Smooth muscle cell (in vitro differentiated cells): Measurements from ENCODE around the gene EFCAB6. TPM values are rescaled to one million over a fixed set of nuclear protein-coding genes. Genes with fewer than 3 reads are reported as not detected.

ENCODE experiments used
- DNase-seq: peaks from one replicate; lab custom pipeline; 2025; ENCODE audit not compliant: unreplicated experiment; lab: John Stamatoyannopoulos, UW
- H2AFZ ChIP-seq: fragments of 200-600 bp; sonication (generic); 2 replicates; pipeline ENCODE4 v1.6.0; 2016; ENCODE audit warnings: antibody characterized with exemption, low read depth, mild to moderate bottlenecking
- H3F3A ChIP-seq: fragments of 200-600 bp; sonication (generic); 2 replicates; pipeline ENCODE4 v1.6.0; 2017; ENCODE audit warnings: antibody characterized with exemption, low read depth
- H3K27ac ChIP-seq: fragments of 200-600 bp; sonication (generic); 2 replicates; pipeline ENCODE4 v1.5.1; 2016; ENCODE audit warnings: low read depth, mild to moderate bottlenecking
- H3K27me3 ChIP-seq: fragments of 200-600 bp; sonication (generic); 2 replicates; pipeline ENCODE4 v1.6.1; 2016; ENCODE audit warnings: low read depth, mild to moderate bottlenecking
- H3K36me3 ChIP-seq: fragments of 200-600 bp; sonication (generic); 2 replicates; pipeline ENCODE4 v1.5.1; 2016; ENCODE audit warnings: low read depth
- H3K4me1 ChIP-seq: fragments of 200-600 bp; sonication (generic); 2 replicates; pipeline ENCODE4 v1.5.1; 2016; ENCODE audit warnings: low read depth
- H3K4me2 ChIP-seq: fragments of 200-600 bp; sonication (generic); 2 replicates; pipeline ENCODE4 v1.6.0; 2016; ENCODE audit warnings: mild to moderate bottlenecking
- H3K4me3 ChIP-seq: fragments of 200-600 bp; sonication (generic); 2 replicates; pipeline ENCODE4 v1.5.1; 2016; ENCODE audit warnings: mild to moderate bottlenecking
- H3K79me2 ChIP-seq: fragments of 200-600 bp; sonication (generic); 2 replicates; pipeline ENCODE4 v1.6.0; 2016; ENCODE audit warnings: low read depth, mild to moderate bottlenecking
- H3K9ac ChIP-seq: fragments of 200-600 bp; sonication (generic); 2 replicates; pipeline ENCODE4 v1.6.0; 2016; ENCODE audit warnings: low read depth
- H3K9me3 ChIP-seq: fragments of 200-600 bp; sonication (generic); replicated peaks from 2 replicates; pipeline ENCODE4 v1.5.1; 2016; ENCODE audit warnings: low read depth
- H4K20me1 ChIP-seq: fragments of 200-600 bp; sonication (generic); 2 replicates; pipeline ENCODE4 v1.6.0; 2016; ENCODE audit warnings: low read depth
- CTCF ChIP-seq: fragments of 200-600 bp; sonication (generic); IDR thresholded peaks from 2 replicates; pipeline ENCODE4 v1.5.1; 2017; ENCODE audit warnings: borderline replicate concordance, mild to moderate bottlenecking, antibody characterized with exemption; ENCODE audit not compliant: insufficient read depth, poor library complexity, severe bottlenecking
- WGBS: methylation state at CpG from one replicate; pipeline ENCODE4 v1.1.7; 2016; ENCODE audit warnings: low lambda C conversion rate; 5-methylcytosine and 5-hydroxymethylcytosine counted together
- polyA plus RNA-seq: library from polyadenylated mRNA; unstranded; fragments of >200 nt; fragmentation: Nextera tagmentation; extraction: Ambion mirVana; gene quantifications from 2 replicates; pipeline ENCODE4 v1.2.1, GENCODE V29; 2016
- total RNA-seq: library from RNA; depleted of rRNA; stranded (reverse); fragments of >200 nt; gene quantifications from 2 replicates; pipeline ENCODE4 v1.2.3, GENCODE V29; 2014

Gene EFCAB6
- total and polyA plus RNA-seq, 2 experiments from 2014 or later = 0.80 to 2.9 TPM

DNA sequence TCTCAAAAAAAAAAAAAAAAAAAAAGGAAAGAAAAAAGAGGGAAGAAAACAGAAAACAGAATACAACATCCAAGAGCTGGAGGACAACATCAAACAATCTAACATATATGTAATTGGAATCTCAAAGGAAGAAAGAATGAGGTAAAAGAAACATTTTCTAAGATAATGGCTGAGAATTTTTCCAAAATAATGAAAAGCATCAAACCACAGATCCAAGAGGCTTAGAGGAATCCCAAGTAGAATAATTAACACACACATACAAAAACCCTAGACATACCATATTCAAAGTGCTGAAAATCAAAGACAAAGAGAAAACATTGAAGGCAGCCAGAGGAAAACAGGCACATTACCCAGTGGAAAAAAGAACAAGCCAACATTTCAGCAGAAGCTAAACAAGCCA, 45.3 kb upstream of the EFCAB6 start:
- H3K27ac ChIP-seq = no peak overlapping the region
- H3F3A ChIP-seq = no peaks in the 10 kb centered on the region
- no peaks in the 10 kb centered on the region for H3K4me1 ChIP-seq
- H3K9ac ChIP-seq = no peak overlapping the region
- DNase-seq = no peak
- no peak for TF ChIP-seq CTCF
- no peaks in the 10 kb centered on the region for H3K79me2 ChIP-seq
- no peak overlapping the region for H3K4me3 ChIP-seq
- no peaks in the 10 kb centered on the region for H3K9me3 ChIP-seq
- no peaks in the 10 kb centered on the region for H3K27me3 ChIP-seq
- H3K36me3 ChIP-seq = no peaks in the 10 kb centered on the region
- peaks cover 49% of the 10 kb centered on the region for H4K20me1 ChIP-seq
- H3K4me2 ChIP-seq = no peak overlapping the region
- no peak overlapping the region for H2AFZ ChIP-seq

DNA sequence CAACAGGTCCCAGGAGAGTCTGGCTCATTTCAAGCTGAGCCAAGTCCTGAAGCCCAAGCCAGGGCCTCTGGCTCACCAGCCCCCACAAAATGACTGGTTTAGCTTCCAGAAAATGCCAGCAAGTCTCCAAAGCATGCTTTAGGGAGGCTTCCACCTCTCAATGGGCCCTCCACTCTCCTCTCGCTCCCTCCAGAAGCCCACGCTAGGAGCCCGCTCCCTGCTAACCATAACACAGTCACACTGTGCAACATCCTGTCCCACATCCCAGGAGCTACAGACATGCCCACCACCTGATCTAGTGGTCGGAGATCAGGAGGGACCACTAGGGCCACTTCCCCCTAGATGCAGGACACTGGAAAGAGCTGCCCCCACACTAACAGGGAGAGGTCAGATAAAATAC, 43.3 kb upstream of the EFCAB6 start:
- H3K9me3 ChIP-seq = no peaks in the 10 kb centered on the region
- TF ChIP-seq CTCF = no peak
- H3K9ac ChIP-seq = no peak overlapping the region
- no peaks in the 10 kb centered on the region for H3K4me1 ChIP-seq
- peaks cover 48% of the 10 kb centered on the region for H4K20me1 ChIP-seq
- H3F3A ChIP-seq = no peaks in the 10 kb centered on the region
- no peak overlapping the region for H3K27ac ChIP-seq
- WGBS = 84% methylated on average over 4 of the region's 4 CpGs
- no peak overlapping the region for H3K4me2 ChIP-seq
- no peaks in the 10 kb centered on the region for H3K36me3 ChIP-seq
- no peak overlapping the region for H3K4me3 ChIP-seq
- no peaks in the 10 kb centered on the region for H3K27me3 ChIP-seq
- no peak overlapping the region for H2AFZ ChIP-seq
- H3K79me2 ChIP-seq = no peaks in the 10 kb centered on the region
- no peak for DNase-seq

GRCh38 chr22:43854786-43855271, 42.7 kb upstream of the EFCAB6 start:
- Histone ChIP-seq H3K4me2 (no peak overlapping the region), H3K9me3 (no peaks in the 10 kb centered on the region), H3K4me1 (no peaks in the 10 kb centered on the region), H3K27me3 (no peaks in the 10 kb centered on the region), H3K36me3 (no peaks in the 10 kb centered on the region), H2AFZ (no peak overlapping the region), H3K27ac (no peak overlapping the region), H3K79me2 (no peaks in the 10 kb centered on the region), H3K9ac (no peak overlapping the region), H3K4me3 (no peak overlapping the region), H4K20me1 (peaks cover 51% of the 10 kb centered on the region), H3F3A (no peaks in the 10 kb centered on the region)
- no peak for TF ChIP-seq CTCF
- WGBS = 98% methylated on average over 13 of the region's 13 CpGs
- DNase-seq = no peak

DNA sequence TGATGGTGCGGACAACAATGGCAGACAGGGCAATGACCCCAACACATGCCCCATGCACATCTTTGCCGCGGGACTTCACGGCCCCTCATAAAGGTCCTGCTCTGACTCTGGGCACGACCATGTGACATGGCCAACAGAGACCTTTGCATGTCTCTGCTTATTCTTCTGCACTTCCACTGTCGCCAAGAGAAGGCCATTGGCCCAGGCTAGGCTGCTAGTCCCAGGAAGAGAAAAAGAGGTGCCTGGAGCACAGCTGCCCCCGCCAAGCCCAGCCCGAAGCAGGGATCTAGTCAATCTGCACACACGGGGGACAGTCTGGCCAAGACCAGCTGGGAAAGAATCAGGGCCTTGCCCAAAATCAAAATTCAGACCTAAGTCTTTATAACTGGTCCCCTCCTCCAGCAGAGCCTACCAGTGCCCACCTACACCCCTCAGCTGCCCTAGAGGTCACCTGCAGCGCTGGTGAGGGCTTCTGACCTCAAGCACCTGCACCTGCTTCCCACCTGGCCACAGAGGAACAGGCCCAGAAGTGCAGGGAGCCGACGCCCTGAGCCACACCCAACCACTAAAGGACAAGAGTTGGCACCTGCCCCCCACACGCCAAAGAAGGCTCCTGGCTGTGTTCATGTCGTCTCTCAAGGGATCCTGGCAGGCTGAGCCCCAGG, 42.1 kb upstream of the EFCAB6 start:
- Histone ChIP-seq H3K79me2 (no peaks in the 10 kb centered on the region), H3K4me3 (no peak overlapping the region), H3F3A (no peaks in the 10 kb centered on the region), H3K27ac (no peak overlapping the region), H3K36me3 (no peaks in the 10 kb centered on the region), H3K9me3 (no peaks in the 10 kb centered on the region), H2AFZ (no peak overlapping the region), H3K4me1 (no peaks in the 10 kb centered on the region), H4K20me1 (peaks cover 51% of the 10 kb centered on the region), H3K4me2 (no peak overlapping the region), H3K27me3 (no peaks in the 10 kb centered on the region), H3K9ac (no peak overlapping the region)
- 85% methylated on average over 14 of the region's 14 CpGs for WGBS
- TF ChIP-seq CTCF = no peak
- DNase-seq = no peak
